ENCODE results near the gene TOMM22.
"Not testable (repeated sequence)": the region's sequence is repeated elsewhere in the genome, so short reads cannot be mapped to it uniquely, and the experiment has no call there.

Gene TOMM22

GRCh38 chr22:38681582-38682335 is at the start of gene TOMM22:
Gene TOMM22, plus strand, starts transcription at chr22:38681957. Its CDS starts 22 bp downstream, at chr22:38681979.
- peak; percentile 37 to 93 (median 84) for DNase-seq

- no peak for DNase-seq
These were observed 49.2 kb upstream of the TOMM22 start for GRCh38 chr22:38632528-38632927.

GRCh38 chr22:38638216-38638615 is 43.5 kb upstream of the TOMM22 start:
- DNase-seq: no peak

- no peak for DNase-seq
These were observed 43.0 kb upstream of the TOMM22 start for GRCh38 chr22:38638728-38639127.

- peak in 2 of 58 donors; percentile 10 to 15 for DNase-seq
These were observed 40.2 kb upstream of the TOMM22 start for GRCh38 chr22:38641476-38642040.

- DNase-seq: not testable (repeated sequence)
These were observed 37.5 kb upstream of the TOMM22 start for GRCh38 chr22:38644245-38644644.

GRCh38 chr22:38645430-38645829 is 36.3 kb upstream of the TOMM22 start:
- no peak for DNase-seq

- no peak for DNase-seq
These were observed 31.8 kb upstream of the TOMM22 start for GRCh38 chr22:38649841-38650522.

- DNase-seq: no peak
These were observed 28.9 kb upstream of the TOMM22 start for GRCh38 chr22:38652859-38653258.

GRCh38 chr22:38653741-38654140 is 28.0 kb upstream of the TOMM22 start:
- DNase-seq: no peak

- DNase-seq: peak in 6 of 58 donors; percentile 28 to 68 (median 56)
These were observed 26.1 kb upstream of the TOMM22 start for GRCh38 chr22:38655519-38656255.

- peak; percentile 65 to 98 (median 91) for DNase-seq
These were observed 25.3 kb upstream of the TOMM22 start, which contains the start of the genes CBY1 and FAM227A for GRCh38 chr22:38656256-38657044. Gene CBY1, plus strand, starts transcription at chr22:38656638. Its CDS starts 11,417 bp downstream, at chr22:38668055. Gene FAM227A, minus strand, starts transcription at chr22:38656392. Its CDS starts 6,224 bp downstream, at chr22:38650168.

- DNase-seq: peak in 1 of 58 donors; percentile 11
These were observed 24.5 kb upstream of the TOMM22 start for GRCh38 chr22:38657045-38657909.

- DNase-seq: peak in 38 of 58 donors; percentile 11 to 67 (median 31)
These were observed 6.9 kb upstream of the TOMM22 start for GRCh38 chr22:38674888-38675287.

- no peak for DNase-seq
These were observed 5.9 kb upstream of the TOMM22 start for GRCh38 chr22:38675833-38676232.

- no peak for DNase-seq
These were observed 3.1 kb downstream of the TOMM22 start for GRCh38 chr22:38684895-38685294.

- no peak for DNase-seq
These were observed 4.0 kb downstream of the TOMM22 start for GRCh38 chr22:38685761-38686160.

GRCh38 chr22:38689651-38690050 is 7.9 kb downstream of the TOMM22 start:
- DNase-seq: no peak

GRCh38 chr22:38694049-38694448 is 12.3 kb downstream of the TOMM22 start:
- no peak for DNase-seq

Data from anterior cingulate cortex (tissue), 58 donors.